GM10248 (cell line): ENCODE measurements around the gene ZCCHC8.
"Not testable (repeated sequence)": the region's sequence is repeated elsewhere in the genome, so short reads cannot be mapped to it uniquely, and the experiment has no call there.

Source experiments
- CTCF ChIA-PET: fragments of 300-600 bp; sonication (Branson Sonifier 250); formaldehyde crosslinking; extraction: SDS; loops from one replicate; lab custom pipeline; 2021; ENCODE audit warnings: antibody characterized with exemption; lab: Yijun Ruan, JAX
- POLR2A ChIA-PET: fragments of 350-650 bp; sonication (Branson Sonifier 250); formaldehyde crosslinking; extraction: SDS; loops from one replicate; lab custom pipeline; 2020; ENCODE audit warnings: antibody characterized with exemption; lab: Yijun Ruan, JAX
- DNase-seq: peaks from one replicate; pipeline ENCODE4 v3.0.0; 2012; ENCODE audit errors: extremely low spot score
- CTCF ChIP-seq: IDR thresholded peaks from 2 replicates; pipeline ENCODE4 v1.5.1; 2012; ENCODE audit warnings: mild to moderate bottlenecking, low read depth; ENCODE audit errors: extremely low read depth, missing control alignments, control extremely low read depth

ZCCHC8 gene

DNA sequence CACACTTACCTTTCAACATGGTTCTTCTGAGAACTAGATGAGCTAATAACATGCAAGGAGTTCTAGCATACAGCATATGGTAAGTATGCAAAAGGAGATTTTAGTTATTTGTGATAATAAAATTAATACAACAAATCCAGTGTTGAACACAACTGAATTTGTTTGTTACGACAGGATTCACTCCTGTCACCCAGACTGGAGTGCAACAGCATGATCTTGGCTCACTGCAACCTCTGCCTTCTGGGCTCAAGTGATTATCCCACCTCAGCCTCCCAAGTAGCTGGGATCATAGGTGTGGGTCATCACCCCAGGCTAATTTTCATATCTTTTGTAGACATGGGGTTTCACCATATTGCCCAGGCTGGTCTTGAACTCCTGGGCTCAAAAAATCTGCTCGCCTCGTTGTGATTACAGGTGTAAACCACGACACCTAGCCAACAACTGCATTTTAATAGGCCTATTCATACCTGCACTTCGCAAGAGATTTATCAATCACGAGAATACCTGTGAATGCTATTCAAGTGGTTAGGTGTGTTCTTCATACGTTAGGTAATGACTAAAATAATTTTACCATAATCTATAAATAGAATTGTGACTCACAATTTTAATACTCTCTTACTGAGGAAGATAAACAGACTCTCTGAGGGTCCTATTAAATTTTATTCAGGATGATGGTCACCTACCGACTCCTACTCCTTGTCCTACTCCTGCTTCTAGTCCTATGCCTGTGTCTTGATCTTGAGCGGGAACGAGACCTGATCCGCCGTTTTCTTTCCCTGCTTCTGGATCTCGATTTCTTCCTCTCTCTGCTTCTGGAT, 16.0 kb upstream of the ZCCHC8 start:
- TF ChIP-seq CTCF = no peak
- ChIA-PET CTCF (no interaction called here), POLR2A (interaction anchor here (0.6 kb wide), 1 partner anchor 72 kb away, joined by 3 read pairs; no protein-coding TSS in a partner anchor)
- DNase-seq = no peak

GRCh38 chr12:122515275-122515674, 14.5 kb upstream of the ZCCHC8 start:
- POLR2A ChIA-PET = interaction anchor here (1.5 kb wide), 2 partner anchors 11 to 14 kb away, joined by 6 to 7 read pairs; partner anchors contain the start of genes KNTC1, RSRC2 and ZCCHC8

GRCh38 chr12:122513660-122514059, 12.9 kb upstream of the ZCCHC8 start:
- CTCF ChIA-PET = interaction anchor here (2.7 to 4.3 kb wide), 2 partner anchors 10 to 12 kb away, joined by 6 to 22 read pairs; partner anchors contain the start of gene ZCCHC8
- no peak for TF ChIP-seq CTCF
- DNase-seq = no peak
- POLR2A ChIA-PET = interaction anchor here (1.5 kb wide), 1 partner anchor 13 kb away, joined by 7 read pairs; the partner anchor contains the start of genes KNTC1 and RSRC2

More at GRCh38 chr12:122515275-122515674, 14.5 kb upstream of the ZCCHC8 start:
- no peak for TF ChIP-seq CTCF
- CTCF ChIA-PET = interaction anchor here (4.3 kb wide), 1 partner anchor 14 kb away, joined by 22 read pairs; the partner anchor contains the start of gene ZCCHC8
- no peak for DNase-seq

- DNase-seq = not testable (repeated sequence)
- POLR2A ChIA-PET = interaction anchor here (0.6 to 4.0 kb wide), 4 partner anchors 9 to 54 kb away, joined by 3 to 18 read pairs (median 4); partner anchors contain the start of genes KNTC1, RSRC2 and ZCCHC8
- CTCF ChIA-PET = interaction anchor here (2.7 to 4.3 kb wide), 2 partner anchors 10 to 12 kb away, joined by 6 to 22 read pairs; partner anchors contain the start of gene ZCCHC8
Measured at GRCh38 chr12:122513028-122513427, 12.3 kb upstream of the ZCCHC8 start.

- CTCF ChIA-PET = interaction anchor here (1.2 to 1.9 kb wide), 2 partner anchors 18 to 109 kb away, joined by 3 to 4 read pairs; no protein-coding TSS in a partner anchor
- POLR2A ChIA-PET = interaction anchor here (1.1 to 1.6 kb wide), 2 partner anchors 10 to 19 kb away, joined by 3 to 4 read pairs; partner anchors contain the start of genes KNTC1 and RSRC2
- DNase-seq = no peak
- TF ChIP-seq CTCF = no peak
Measured at GRCh38 chr12:122508163-122508562, 7.4 kb upstream of the ZCCHC8 start.

DNA sequence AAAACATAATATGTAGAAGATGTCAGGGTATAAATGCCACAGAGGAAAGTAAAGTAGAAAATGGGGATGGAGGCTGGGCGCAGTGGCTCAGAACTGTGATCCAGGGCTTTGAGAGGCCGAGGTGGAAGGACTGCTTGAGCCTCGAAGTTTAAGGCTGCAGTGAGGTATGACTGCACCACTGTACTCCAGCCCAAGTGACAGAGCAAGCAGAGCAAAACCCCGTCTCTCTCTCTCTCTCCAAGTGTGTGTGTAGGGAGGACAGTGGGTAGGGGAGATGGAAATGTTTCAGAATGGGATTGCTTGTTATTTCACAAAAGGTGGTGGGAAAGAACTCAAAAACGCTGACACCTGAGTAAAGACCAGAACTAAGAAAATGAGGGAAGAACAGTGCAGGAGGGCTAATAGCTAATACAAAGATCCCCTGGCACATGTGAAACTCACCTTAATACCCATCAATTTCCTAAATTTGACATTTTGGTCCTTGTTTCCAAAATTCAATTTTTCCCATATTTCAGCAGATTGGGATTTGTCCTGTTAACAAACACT, 5.7 kb upstream of the ZCCHC8 start:
- POLR2A ChIA-PET = interaction anchor here (1.0 kb wide), 1 partner anchor 13 kb away, joined by 3 read pairs; no protein-coding TSS in a partner anchor
- no peak for TF ChIP-seq CTCF
- CTCF ChIA-PET = no interaction called here
- DNase-seq = no peak
